Stimulated activated naive CD8-positive, alpha-beta T cell treated with anti-CD3 and anti-CD28 coated beads, Interleukin-15, amount 100 ng/mL, for 72 hours (primary cell): Measurements from ENCODE around the gene DCC.
A peak's percentile ranks its signal among the peaks of the same experiment; 100 is the strongest.

Experiments
- ATAC-seq: fragments of 150-1000 bp; cut with Tn5 transposase; 2 replicates; pipeline ENCODE4 v1.10.0; 2021; ENCODE audit warnings: mild to moderate bottlenecking, moderate library complexity
- DNase-seq, 2 donors: peaks; one replicate each; pipeline ENCODE4 v3.0.0; 2021 to 2022
- H3K27ac Mint-ChIP-seq, 2 donors: one replicate each; pipeline ENCODE4 v1.8.0; 2022; ENCODE audit warnings: mild to moderate bottlenecking in 2 of 2, mixed read lengths in 2 of 2, moderate library complexity in 2 of 2
- H3K27me3 Mint-ChIP-seq: one replicate; pipeline ENCODE4 v1.8.0; 2022; ENCODE audit warnings: mixed read lengths
- H3K4me1 Mint-ChIP-seq: one replicate; pipeline ENCODE4 v1.8.0; 2022; ENCODE audit warnings: mild to moderate bottlenecking, mixed read lengths
- H3K4me3 Mint-ChIP-seq, 2 donors: one replicate each; pipeline ENCODE4 v1.8.0; 2022; ENCODE audit warnings: mild to moderate bottlenecking in 2 of 2, mixed read lengths in 2 of 2, moderate library complexity in 1 of 2
- H3K9me3 Mint-ChIP-seq, 2 donors: one replicate each; pipeline ENCODE4 v1.8.0; 2022; ENCODE audit warnings: mixed read lengths in 2 of 2

DCC gene

DNA sequence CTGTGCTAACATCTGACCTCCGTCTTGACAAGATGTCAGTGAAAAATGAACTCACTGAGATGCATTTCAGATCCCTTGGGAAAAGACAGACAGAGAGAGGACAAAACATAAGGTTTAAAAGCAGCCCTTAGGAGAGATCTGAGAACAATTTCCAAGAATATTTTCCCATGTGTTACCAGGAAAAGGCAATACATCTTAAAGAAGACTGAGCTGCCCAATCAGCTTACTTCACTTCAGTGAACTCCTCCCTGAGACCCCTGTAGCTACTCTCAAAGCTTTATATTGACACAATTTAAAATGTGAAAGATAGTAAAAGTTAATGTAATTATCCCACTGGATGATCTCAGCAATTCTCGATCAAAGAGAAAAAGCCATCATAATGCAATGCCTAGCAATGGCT, 505.0 kb downstream of the DCC start:
- no peak for ATAC-seq
- Mint-ChIP-seq H3K4me3 (no peak overlapping the region), H3K9me3 (peaks cover 3 to 19% of the 10 kb centered on the region in 2 donors), H3K27me3 (no peaks in the 10 kb centered on the region), H3K27ac (no peak overlapping the region), H3K4me1 (no peaks in the 10 kb centered on the region)
- no peak for DNase-seq

DNA sequence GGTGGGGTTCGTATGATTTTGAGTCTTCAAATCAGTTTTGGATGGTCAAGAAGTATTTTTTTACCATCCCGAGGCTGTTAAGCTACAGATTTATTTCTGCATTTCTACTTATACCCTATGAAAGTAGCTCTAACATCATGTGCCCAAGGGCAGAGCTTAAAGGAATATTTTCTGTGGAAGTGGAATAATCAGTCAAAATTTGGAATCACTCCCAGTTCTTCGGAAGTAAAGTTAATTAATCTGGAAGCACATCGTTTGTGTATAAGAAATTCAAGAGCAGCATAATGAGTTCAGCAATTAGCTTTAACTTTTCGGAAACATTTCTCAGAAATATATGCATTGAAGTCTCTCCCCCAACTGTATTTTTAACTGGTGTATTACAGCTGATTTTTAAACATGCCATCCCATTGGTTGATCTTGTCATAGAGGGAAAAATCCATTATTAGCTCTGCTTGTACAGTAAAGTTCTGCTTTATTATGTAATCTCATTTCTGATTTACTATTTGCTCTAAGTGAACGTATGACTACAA, 510.1 kb downstream of the DCC start:
- ATAC-seq (no peak), DNase-seq (no peak)
- Mint-ChIP-seq H3K9me3 (peaks cover 3 to 12% of the 10 kb centered on the region in 2 donors), H3K27ac (no peak overlapping the region), H3K4me3 (no peak overlapping the region), H3K27me3 (no peaks in the 10 kb centered on the region), H3K4me1 (no peaks in the 10 kb centered on the region)

DNA sequence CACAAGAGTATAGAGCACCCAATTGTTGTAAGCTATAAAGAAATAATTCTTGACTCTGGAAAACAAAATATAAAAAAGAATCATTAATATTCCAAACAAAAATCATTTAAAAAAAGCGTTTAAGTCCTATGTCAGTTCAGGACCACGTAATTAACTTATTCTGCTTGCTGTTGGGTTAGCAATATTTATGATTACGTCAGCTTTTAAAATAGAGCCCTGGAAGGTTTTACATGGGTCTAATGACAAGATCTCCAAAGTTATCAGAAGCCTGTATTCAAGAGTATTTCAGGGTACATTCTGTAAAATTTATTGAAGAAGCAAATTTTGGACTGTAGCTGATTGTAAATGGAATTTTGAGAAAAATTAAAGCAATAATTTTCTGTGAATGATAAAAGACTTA, 521.6 kb downstream of the DCC start:
- DNase-seq (no peak), ATAC-seq (no peak)
- Mint-ChIP-seq H3K4me3 (no peak overlapping the region), H3K4me1 (no peaks in the 10 kb centered on the region), H3K9me3 (no peaks in the 10 kb centered on the region), H3K27ac (no peak overlapping the region), H3K27me3 (no peaks in the 10 kb centered on the region)

DNA sequence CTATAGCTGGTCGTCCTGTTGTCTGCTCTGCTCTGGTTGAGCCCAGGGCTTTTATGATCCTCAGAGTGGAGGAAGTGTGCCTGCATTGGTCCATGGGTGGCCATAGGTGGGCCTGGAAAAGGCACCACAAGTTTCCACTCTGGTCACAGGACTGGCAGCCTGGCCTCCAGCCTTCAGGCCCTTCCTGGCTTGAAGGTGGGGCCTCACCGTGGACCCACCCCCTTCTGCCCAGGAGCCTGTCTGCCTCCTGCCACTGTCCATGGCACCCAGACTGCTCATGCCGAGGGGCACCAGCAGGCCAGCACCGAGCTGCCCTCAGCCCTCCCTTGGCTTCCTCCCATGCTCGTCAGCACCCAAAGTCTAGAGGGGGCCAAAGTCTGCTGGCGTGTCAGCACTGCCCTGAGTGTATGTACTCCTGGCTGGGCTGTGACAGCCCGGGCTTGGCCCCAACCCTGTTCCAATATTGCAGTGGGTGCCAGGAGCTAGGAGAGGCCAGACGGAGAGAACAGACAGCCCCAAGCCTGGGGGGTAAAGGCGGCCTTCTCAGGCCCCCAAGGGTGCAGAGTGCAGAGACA, 529.4 kb downstream of the DCC start:
- DNase-seq: no peak
- no peak for ATAC-seq
- Mint-ChIP-seq H3K27me3 (no peaks in the 10 kb centered on the region), H3K9me3 (no peaks in the 10 kb centered on the region), H3K4me3 (no peak overlapping the region), H3K4me1 (no peaks in the 10 kb centered on the region), H3K27ac (no peak overlapping the region)

DNA sequence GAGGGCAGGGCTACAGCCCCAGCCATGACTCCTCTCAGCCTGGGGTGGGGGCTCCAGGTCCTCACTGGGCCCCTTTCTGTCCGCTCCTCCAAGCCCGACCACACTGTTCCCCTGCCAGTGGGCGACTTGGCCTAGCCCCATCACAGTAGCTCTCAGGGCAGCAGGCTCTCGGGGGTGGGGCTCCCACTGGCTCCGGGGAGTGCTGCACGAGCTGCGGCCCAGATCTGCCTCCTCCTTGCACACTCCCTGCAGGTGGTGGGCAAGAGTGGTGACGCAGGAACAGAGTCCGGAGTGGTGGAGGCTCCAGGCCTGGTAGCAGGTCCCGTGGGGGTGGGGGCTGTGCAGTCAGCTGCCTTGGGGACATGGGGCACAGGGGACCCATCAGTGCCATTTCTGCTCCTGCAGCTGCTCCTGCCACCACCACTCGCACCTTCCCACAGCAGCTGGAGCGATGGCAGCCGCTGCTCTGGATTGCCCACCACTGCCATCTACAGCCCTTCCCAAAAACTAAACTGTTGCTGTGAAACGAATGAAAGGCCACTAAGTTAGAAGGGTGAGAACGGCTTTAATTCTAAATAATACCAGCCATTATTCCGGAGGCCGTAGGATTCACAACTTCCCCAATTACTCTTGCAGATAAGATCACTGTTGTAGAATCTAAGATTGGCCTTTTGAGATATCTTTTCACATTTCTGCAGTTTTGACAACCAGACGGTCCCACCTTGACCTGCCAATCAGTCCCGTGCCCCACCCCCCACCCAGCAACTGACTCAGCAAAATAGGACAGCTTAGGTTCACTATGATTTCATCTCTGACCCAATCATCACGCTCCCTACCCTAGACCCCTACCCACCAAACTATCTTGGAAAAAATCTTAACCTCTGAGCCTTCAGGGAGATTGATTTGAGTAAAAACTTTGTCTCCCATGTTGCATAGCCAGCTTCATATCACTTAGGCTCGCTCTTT, 530.2 kb downstream of the DCC start:
- H3K27me3 Mint-ChIP-seq: no peaks in the 10 kb centered on the region
- DNase-seq: no peak
- no peak overlapping the region for H3K27ac Mint-ChIP-seq
- no peak overlapping the region for H3K4me3 Mint-ChIP-seq
- no peaks in the 10 kb centered on the region for H3K9me3 Mint-ChIP-seq
- H3K4me1 Mint-ChIP-seq: no peaks in the 10 kb centered on the region
- ATAC-seq: peak; percentile 26

DNA sequence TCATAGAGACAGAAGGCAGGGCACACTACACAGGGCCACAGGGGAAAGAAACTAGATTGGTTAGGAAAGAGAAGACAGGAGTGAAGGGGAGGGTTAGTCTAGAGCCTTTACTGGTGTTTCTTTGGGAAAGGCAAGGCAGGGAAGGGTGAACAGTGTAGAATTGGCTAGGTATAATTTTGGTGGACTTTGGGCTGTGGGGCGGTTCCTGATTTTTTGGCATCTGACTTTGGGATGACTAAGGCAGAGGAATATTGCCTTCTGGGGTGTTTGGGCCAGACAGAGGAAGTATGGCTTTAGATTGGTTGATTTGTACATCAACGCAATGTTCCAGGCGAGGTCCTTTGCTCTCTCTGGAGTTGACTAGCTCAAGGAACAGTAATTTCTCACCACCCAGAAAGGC, 534.8 kb downstream of the DCC start:
- Mint-ChIP-seq H3K27me3 (no peaks in the 10 kb centered on the region), H3K4me3 (no peak overlapping the region), H3K9me3 (peaks cover 7% of the 10 kb centered on the region in 2 donors), H3K4me1 (no peaks in the 10 kb centered on the region), H3K27ac (no peak overlapping the region)
- no peak for DNase-seq
- no peak for ATAC-seq

DNA sequence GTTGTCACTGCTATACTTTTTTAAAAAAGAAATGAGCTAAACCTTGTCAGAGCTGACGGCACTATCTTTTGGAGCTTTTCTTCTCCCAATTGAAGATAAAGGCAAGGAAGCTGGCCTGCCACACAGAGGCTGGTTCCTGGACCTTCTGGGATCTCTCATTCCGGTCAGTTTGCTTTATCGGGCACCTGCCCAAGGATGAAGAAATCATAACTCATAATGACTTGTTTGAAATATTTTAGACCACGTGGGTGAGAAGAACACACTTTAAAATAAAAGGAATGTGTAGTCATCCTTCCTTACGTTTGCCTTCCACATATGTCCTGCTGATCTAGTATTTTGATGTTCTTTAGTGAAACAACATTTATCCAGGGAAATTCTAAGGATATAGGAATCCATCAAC, 535.7 kb downstream of the DCC start:
- ATAC-seq (no peak), DNase-seq (no peak)
- H3K27me3 Mint-ChIP-seq: no peaks in the 10 kb centered on the region
- H3K4me1 Mint-ChIP-seq: no peaks in the 10 kb centered on the region
- peaks cover 7% of the 10 kb centered on the region in 2 donors for H3K9me3 Mint-ChIP-seq
- no peak overlapping the region for H3K4me3 Mint-ChIP-seq
- no peak overlapping the region for H3K27ac Mint-ChIP-seq

DNA sequence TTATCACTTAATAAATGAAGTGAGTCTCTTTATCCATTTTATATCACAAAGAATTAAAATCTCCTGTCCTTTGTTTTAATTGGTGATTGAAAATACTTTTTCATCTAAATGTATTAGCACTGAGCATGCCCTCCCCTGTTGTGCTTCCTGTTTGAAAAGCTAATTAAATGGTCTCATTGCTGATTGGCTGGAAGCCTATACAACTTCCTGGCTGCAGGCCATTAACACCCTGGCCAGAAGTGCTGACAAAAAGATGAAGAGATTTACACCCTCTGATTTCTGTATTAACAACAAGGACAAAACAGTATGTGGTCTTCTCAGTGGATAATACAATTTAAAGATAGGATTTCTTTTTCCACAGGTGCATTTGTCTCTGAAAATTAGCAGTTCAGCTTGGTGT, 548.0 kb downstream of the DCC start:
- DNase-seq (no peak), ATAC-seq (no peak)
- Mint-ChIP-seq H3K9me3 (peaks cover 17 to 20% of the 10 kb centered on the region in 2 donors), H3K4me3 (no peak overlapping the region), H3K27me3 (no peaks in the 10 kb centered on the region), H3K27ac (no peak overlapping the region), H3K4me1 (no peaks in the 10 kb centered on the region)

DNA sequence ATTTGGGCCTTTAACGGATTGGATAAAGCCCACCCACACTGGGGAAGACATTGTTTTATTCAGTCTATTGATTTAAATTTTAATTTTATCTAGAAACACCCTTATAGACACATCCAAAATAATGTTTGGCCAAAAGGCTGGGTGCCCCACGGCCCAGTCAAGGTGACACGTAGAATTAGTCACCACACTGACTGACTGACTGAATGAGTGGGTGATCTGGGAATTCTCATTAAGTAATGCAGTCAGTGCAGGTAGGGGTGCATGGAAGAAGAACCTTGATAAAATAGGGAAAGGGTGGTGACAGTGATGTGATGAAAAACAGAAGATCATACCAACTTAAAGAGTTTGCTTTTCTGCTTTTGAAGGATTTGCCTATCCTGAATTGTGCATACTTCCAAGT, 554.8 kb downstream of the DCC start:
- H3K27me3 Mint-ChIP-seq: no peaks in the 10 kb centered on the region
- DNase-seq: no peak
- H3K9me3 Mint-ChIP-seq: peaks cover 0 to 5% of the 10 kb centered on the region in 2 donors
- ATAC-seq: no peak
- H3K4me1 Mint-ChIP-seq: no peaks in the 10 kb centered on the region
- H3K4me3 Mint-ChIP-seq: no peak overlapping the region
- no peak overlapping the region for H3K27ac Mint-ChIP-seq

DNA sequence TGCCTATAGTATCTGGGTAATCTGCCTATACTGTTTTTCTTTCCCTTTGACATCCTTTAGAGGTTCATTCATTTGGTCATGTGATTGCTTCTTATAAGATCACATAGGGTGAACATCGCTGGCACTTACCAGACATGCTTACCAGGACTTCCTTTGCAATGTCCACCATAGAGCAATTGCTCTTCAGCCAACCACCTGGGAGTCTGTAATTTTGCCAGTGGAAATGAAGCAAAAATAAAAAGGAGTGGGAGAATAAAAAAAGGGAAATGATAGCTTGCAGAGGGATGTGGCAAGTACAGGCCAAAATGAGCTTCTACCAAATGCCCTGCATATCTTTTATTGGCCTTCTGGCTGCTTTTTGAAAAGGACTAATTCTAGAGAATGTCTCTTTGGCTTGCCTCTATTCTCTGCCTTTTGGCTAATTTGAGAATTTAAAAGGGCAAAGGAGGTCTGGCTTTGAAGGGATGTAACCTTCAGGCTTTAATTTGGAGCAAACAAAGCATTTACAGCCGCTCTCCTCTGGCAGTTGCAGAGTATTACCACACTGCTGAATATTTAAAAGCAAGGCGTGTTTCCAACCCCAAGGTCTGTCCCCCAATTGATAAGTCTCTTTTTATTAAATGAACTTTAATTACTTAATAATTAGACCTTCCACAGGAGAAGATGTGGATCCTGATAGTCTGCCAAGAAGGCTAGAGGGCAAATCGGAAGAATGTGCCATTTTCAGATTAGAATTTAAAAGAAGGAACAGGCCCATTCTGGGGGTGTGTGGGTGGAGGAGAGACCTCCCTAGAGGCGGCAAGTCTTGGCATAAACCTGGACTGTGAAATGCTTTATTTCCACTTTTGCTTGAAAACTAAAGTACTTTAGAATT, 557.9 kb downstream of the DCC start:
- Mint-ChIP-seq H3K9me3 (peaks cover 0 to 5% of the 10 kb centered on the region in 2 donors), H3K27ac (no peak overlapping the region), H3K27me3 (no peaks in the 10 kb centered on the region), H3K4me1 (no peaks in the 10 kb centered on the region), H3K4me3 (no peak overlapping the region)
- ATAC-seq (no peak), DNase-seq (no peak)

DNA sequence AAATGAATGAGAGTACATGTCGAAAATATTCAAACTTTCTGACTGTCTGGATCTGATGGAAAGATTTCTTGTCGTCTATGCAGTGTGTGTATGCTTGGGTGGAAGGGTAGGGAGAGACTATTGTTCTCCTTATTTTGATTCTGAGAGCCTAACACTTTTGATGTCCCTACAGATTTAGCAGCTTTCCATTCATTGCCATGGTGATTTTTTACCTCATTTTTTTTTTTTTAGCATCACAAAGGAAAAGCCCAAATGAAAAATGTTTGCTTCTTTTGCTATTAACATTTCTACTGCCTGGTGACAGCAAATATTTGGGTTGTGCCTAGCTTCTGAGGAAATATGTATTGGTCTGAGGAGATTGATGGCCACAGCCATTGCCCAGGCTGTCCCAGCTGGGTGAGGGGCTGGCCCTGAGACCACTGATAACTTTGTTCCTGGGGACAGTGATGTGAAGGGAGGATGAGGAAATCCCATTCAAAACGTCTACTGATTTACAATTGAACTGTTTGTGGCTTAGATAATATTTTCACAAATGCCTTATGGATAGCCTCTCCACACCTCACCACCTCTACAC, 558.6 kb downstream of the DCC start:
- Mint-ChIP-seq H3K4me1 (no peaks in the 10 kb centered on the region), H3K27ac (no peak overlapping the region), H3K9me3 (peaks cover 0 to 5% of the 10 kb centered on the region in 2 donors), H3K27me3 (no peaks in the 10 kb centered on the region), H3K4me3 (no peak overlapping the region)
- DNase-seq (no peak), ATAC-seq (no peak)

DNA sequence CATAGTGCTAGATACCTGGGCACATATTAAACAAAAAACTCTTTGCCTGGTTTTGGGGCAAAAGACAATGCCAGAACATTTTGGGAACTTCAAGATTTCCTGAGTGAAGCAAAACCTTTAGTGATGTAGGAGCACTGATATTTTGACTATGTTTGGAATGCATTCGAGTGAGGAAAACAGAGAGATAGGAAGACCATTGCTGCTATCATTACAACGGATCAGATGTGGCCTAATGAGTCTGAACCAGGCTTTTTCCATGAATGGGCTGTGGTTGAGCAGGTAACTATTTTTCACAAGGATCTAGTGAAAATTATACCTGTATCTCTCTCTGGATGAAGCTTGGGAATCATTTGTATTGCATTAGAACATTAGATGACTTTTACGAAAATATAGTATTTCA, 562.2 kb downstream of the DCC start:
- no peaks in the 10 kb centered on the region for H3K4me1 Mint-ChIP-seq
- no peaks in the 10 kb centered on the region for H3K9me3 Mint-ChIP-seq
- H3K4me3 Mint-ChIP-seq: no peak overlapping the region
- no peaks in the 10 kb centered on the region for H3K27me3 Mint-ChIP-seq
- DNase-seq: no peak
- H3K27ac Mint-ChIP-seq: no peak overlapping the region
- no peak for ATAC-seq

DNA sequence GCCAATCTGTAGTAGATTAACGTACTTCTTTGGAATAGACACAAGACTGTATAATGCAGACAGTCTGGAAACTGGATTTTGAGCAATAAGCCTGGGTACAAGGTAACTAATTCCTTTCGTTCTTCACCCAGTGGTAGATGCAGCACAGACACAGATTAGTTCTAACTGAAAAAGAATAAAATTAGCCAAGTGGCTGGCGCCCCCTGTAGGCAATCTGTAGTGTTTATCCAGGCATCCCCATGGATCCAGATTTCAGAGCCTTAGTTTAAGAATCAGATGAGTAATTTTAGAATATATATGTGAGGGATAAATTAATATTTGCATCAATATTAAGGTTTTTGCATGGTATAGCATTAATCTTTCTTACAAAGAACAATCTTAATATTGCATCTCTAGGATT, 563.9 kb downstream of the DCC start:
- no peak overlapping the region for H3K4me3 Mint-ChIP-seq
- no peak overlapping the region for H3K27ac Mint-ChIP-seq
- ATAC-seq (no peak), DNase-seq (no peak)
- H3K4me1 Mint-ChIP-seq: no peaks in the 10 kb centered on the region
- no peaks in the 10 kb centered on the region for H3K9me3 Mint-ChIP-seq
- no peaks in the 10 kb centered on the region for H3K27me3 Mint-ChIP-seq

DNA sequence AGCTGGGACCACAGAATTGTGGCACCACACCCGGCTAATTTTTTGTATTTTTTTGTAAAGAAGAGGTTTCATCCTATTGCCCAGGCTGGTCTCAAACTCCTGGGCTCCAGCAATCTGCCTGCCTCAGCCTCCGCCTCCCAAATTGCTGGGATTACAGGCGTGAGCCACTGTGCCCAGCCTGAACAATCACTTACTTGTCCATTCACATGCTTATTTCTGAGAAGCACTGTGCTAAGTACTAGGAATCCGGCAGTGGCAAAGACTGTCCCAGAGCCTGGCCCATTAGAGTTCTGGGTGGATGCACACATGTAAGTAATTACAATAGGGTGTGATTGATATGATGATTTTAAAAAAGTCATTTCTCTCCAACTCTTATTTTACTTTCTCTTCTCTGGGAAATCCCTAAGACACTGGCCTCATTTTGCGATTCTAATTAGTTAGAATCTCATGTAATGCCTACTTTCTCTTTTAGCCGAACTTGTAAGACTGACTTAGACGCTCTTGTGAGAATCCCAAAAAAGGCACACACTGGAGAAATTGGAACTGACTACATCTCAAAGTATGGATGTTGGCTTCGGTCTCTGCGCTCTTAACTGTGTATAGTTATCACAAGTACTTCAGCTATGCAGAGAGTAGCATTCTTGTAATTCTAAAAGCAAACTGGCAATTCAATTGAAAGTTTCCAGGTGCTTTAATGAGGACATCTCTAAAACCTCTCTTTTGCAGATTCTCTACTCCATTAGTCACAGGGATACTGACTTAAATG, 567.7 kb downstream of the DCC start:
- ATAC-seq (no peak), DNase-seq (no peak)
- Mint-ChIP-seq H3K4me1 (no peaks in the 10 kb centered on the region), H3K4me3 (no peak overlapping the region), H3K9me3 (no peaks in the 10 kb centered on the region), H3K27me3 (no peaks in the 10 kb centered on the region), H3K27ac (no peak overlapping the region)

DNA sequence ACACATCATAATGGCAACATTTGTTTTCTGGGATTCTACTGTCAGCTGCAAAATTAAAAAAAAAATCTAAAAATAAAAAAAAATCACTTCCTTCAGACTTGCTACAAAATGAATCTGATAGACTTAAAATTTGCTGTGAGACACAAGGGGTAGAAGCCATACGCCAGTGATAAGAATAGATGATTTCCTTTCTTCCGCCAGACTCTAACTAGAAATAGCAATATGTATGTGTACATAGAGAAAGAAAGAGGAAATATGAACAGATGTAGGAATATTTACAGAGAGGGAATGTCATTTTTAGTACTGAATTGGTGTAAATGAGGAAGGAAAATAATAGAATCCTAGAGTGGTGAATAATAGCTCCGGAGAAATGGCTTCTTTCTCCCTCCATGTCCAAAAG, 574.2 kb downstream of the DCC start:
- no peaks in the 10 kb centered on the region for H3K4me1 Mint-ChIP-seq
- H3K27ac Mint-ChIP-seq: no peak overlapping the region
- no peak overlapping the region for H3K4me3 Mint-ChIP-seq
- H3K27me3 Mint-ChIP-seq: no peaks in the 10 kb centered on the region
- no peak for DNase-seq
- ATAC-seq: no peak
- H3K9me3 Mint-ChIP-seq: peaks cover 0 to 11% of the 10 kb centered on the region in 2 donors
